Upper lobe of right lung (tissue), 1 donor: ENCODE data around the gene TMEM121B. TPM values are rescaled to one million over a fixed set of nuclear protein-coding genes. Genes with fewer than 3 reads are reported as not detected.
A peak's percentile ranks its signal among the peaks of the same experiment; 100 is the strongest.

Source experiments
- ATAC-seq: fragments of 200-7000 bp; cut with Tn5 transposase; one replicate; pipeline ENCODE4 v1.9.1; 2020; ENCODE audit warnings: mild to moderate bottlenecking, moderate library complexity
- DNase-seq: peaks from one replicate; pipeline ENCODE4 v3.0.0-alpha.2; 2020
- H3K27ac ChIP-seq: fragments of 200-600 bp; one replicate; pipeline ENCODE4 v1.8.0; 2022
- H3K27me3 ChIP-seq: fragments of 200-600 bp; one replicate; pipeline ENCODE4 v1.8.0; 2022; ENCODE audit warnings: mild to moderate bottlenecking
- H3K36me3 ChIP-seq: fragments of 200-600 bp; one replicate; pipeline ENCODE4 v1.8.0; 2022
- H3K4me1 ChIP-seq: fragments of 200-600 bp; one replicate; pipeline ENCODE4 v1.8.0; 2022
- H3K4me3 ChIP-seq: fragments of 200-600 bp; one replicate; pipeline ENCODE4 v1.8.0; 2022; ENCODE audit warnings: mild to moderate bottlenecking
- H3K9me3 ChIP-seq: fragments of 200-600 bp; one replicate; pipeline ENCODE4 v1.8.0; 2022
- intact Hi-C: fragments of 100-400 bp; cut with DNase I; formaldehyde crosslinking; loops from one replicate; pipeline ENCODE4 v1.11.0; 2022
- total RNA-seq: library from RNA; stranded (reverse); fragmentation: NEBNext Ultra II Directional; extraction: Animal tissue kit (Norgen Biotek cat#: 25700); gene quantifications from one replicate; pipeline ENCODE4 v1.2.1, GENCODE V29; 2021
- TF ChIP-seq, protein P1 (sequence below): fragments of 200-600 bp; IDR thresholded peaks from one replicate; pipeline ENCODE4 v1.8.0; 2022; ENCODE audit warnings: antibody characterized with exemption
- donor health status: DM: no; HTN: yes; CAD: no; lungs with severe emphysema.

Gene TMEM121B
- total RNA-seq, 1 donor from 2014 or later = 2.1 TPM

DNA sequence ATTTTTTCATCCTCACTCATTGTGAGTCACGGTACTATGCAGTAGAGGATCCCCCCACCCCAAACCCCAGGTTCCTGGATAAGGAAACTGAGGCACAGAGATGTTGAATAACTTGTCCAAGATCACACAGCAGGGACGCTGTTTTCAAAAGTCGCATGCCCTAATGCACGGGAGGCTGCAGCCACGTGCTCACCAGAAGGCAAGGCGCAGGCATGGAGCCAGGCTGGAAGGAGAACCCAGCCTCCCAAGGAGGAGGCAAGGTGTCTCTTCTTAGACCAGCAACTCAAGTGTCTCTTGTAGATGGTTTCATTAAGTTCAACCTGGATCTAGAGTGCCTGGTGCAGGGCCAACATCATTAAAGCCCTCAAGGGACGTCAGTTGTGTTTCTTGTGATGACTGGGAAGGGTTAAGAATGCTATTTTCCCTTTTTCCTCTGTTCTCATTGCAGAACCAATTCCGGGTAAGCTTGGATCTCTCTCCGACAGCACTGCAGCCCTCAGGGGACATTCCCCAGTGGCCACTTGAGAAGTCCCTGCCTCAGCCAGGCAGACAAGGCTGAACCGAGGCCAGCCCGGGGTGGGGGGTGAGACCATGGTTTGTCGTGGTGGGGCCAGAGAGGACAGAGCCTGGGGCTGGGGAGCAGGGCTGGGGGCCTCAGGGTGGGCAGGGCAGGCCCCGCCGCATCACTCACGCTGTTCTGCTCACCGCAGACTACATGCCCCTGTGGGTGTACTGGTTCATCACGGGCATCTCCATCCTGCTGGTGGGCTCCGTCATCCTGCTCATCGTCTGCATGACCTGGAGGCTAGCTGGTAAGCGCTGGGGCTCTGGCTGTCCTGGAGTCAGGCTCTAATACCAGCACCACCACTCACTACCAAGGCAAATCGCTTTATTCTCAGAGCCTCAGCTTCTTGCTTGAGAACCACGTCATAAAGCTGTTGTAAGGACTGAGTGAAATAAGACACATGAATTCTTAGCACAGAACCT, 15.7 kb downstream of the TMEM121B start:
- no peak overlapping the region for H3K27ac ChIP-seq
- intact Hi-C loops = no loop called here
- H3K9me3 ChIP-seq = no peaks in the 10 kb centered on the region
- peaks cover 88% of the 10 kb centered on the region for H3K36me3 ChIP-seq
- peaks cover 14% of the 10 kb centered on the region for H3K4me1 ChIP-seq
- no peak for ATAC-seq
- peak; percentile 41 for DNase-seq
- no peaks in the 10 kb centered on the region for H3K27me3 ChIP-seq
- no peak overlapping the region for H3K4me3 ChIP-seq
- TF ChIP-seq, protein P1, sequence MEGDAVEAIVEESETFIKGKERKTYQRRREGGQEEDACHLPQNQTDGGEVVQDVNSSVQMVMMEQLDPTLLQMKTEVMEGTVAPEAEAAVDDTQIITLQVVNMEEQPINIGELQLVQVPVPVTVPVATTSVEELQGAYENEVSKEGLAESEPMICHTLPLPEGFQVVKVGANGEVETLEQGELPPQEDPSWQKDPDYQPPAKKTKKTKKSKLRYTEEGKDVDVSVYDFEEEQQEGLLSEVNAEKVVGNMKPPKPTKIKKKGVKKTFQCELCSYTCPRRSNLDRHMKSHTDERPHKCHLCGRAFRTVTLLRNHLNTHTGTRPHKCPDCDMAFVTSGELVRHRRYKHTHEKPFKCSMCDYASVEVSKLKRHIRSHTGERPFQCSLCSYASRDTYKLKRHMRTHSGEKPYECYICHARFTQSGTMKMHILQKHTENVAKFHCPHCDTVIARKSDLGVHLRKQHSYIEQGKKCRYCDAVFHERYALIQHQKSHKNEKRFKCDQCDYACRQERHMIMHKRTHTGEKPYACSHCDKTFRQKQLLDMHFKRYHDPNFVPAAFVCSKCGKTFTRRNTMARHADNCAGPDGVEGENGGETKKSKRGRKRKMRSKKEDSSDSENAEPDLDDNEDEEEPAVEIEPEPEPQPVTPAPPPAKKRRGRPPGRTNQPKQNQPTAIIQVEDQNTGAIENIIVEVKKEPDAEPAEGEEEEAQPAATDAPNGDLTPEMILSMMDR = no peak

DNA sequence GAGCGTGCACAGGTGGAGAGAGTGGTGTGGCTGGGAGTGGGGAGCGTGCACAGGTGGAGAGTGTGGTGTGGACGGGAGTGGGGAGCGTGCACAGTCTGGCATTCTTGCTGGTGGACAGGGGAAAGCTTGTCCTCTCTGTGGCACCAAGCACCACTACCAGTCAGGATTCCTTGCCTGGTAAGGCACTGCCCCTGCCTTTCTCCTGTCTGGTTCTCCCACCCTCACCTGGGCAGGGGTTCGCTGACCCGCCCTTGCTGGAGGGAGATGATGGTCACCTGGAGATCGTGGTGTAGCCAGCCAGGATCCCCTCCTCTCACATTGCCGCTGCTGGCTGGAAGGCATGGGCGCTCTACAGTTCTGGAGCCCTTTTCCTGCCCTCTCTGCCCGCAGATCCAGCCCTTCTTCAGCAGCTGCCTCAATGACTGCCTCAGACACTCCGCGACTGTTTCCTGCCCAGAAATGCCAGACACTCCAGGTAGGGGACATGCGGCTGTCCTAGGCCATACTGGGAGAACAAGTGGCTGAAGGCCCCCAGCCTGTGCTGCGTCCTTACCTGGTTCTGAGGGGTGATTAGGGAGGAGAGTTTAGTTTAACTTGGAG, 16.7 kb downstream of the TMEM121B start:
- H3K27me3 ChIP-seq = no peaks in the 10 kb centered on the region
- no peak overlapping the region for H3K27ac ChIP-seq
- intact Hi-C loops = no loop called here
- H3K4me1 ChIP-seq = peaks cover 19% of the 10 kb centered on the region
- TF ChIP-seq, protein P1 = no peak
- H3K4me3 ChIP-seq = no peak overlapping the region
- DNase-seq = peak; percentile 48
- no peak for ATAC-seq
- peaks cover 88% of the 10 kb centered on the region for H3K36me3 ChIP-seq
- no peaks in the 10 kb centered on the region for H3K9me3 ChIP-seq

DNA sequence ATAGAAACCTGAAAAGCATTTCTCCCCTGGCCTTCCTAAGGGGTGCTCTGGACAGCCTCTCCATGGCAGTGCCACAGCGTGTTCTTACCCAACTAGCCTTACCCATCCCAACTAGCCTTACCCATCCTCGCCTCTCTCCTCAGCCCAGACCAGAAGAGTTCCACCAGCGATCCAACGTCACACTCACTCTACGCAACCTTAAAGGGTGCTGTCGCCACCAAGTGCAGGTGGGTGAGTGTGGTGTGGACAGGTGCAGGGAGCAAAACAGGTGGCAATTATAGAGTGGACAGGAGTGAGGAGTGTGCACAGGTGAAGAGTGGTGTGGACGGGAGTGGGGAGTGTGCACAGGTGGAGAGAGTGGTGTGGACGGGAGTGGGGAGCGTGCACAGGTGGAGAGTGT, 17.8 kb downstream of the TMEM121B start:
- Histone ChIP-seq H3K27ac (no peak overlapping the region), H3K4me3 (no peak overlapping the region), H3K9me3 (no peaks in the 10 kb centered on the region), H3K36me3 (peaks cover 88% of the 10 kb centered on the region), H3K27me3 (no peaks in the 10 kb centered on the region), H3K4me1 (peaks cover 23% of the 10 kb centered on the region)
- intact Hi-C loops = no loop called here
- TF ChIP-seq, protein P1 = no peak
- DNase-seq = peak; percentile 17
- ATAC-seq = no peak

DNA sequence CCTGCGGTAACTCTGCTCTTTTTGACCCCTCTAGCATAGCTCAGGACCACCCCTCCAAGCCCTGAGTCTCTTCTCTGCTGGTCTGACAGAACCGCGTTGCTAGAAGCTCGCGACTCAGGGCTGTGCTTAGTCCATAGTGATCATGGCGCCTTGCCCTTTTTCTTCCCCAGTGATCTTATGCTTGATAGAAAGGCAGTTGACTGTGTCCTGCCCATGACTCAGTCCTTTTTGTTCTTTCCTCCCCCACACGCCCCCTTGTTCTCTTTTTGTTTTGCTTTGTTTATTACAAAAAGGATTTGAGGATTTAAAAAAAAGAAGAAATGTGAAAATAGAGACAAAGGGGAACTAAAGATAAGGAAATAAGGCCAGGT, 18.9 kb downstream of the TMEM121B start:
- Histone ChIP-seq H3K27ac (no peak overlapping the region), H3K4me3 (no peak overlapping the region), H3K36me3 (peaks cover 87% of the 10 kb centered on the region), H3K9me3 (no peaks in the 10 kb centered on the region), H3K4me1 (peaks cover 20% of the 10 kb centered on the region), H3K27me3 (no peaks in the 10 kb centered on the region)
- TF ChIP-seq, protein P1 = no peak
- ATAC-seq = peak; percentile 6
- no peak for DNase-seq
- intact Hi-C loops = no loop called here

DNA sequence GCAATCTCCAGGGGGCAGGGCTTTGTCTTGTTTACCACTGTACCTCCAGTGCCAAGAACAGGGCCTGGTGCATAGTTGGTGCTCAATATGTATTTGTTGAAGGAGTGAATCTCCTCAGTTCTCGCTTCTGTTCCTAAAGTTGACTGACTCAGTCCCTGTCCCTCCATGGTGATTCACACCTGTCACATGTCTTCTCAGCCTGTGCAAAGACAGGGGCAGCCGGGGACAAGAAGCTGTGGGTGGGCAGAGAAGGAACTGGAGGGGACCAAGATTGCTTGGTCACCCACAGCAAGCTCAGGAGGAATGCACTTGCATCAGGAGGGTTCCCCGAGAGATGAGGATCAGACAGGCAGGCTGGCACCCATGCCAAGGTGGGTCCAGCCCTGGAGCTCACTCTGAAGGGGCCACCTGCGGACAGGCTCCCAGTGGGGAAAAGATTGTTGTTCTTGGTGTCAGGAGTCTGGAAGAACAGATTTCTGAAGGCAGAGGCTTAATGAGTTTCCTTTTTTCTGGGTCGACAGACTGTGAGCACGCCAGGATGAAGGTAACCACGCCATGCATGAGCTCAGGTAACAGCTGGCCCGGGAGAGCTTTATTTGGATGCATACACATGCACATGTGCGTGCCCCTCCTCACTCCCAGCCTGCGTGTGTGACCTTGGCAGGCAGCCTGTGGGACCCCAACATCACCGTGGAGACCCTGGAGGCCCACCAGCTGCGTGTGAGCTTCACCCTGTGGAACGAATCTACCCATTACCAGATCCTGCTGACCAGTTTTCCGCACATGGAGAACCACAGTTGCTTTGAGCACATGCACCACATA, 19.5 kb downstream of the TMEM121B start:
- DNase-seq (peak; percentile 78), ATAC-seq (peak; percentile 67)
- no peaks in the 10 kb centered on the region for H3K9me3 ChIP-seq
- H3K4me3 ChIP-seq = no peak overlapping the region
- peaks cover 20% of the 10 kb centered on the region for H3K4me1 ChIP-seq
- intact Hi-C loops = no loop called here
- H3K27ac ChIP-seq = no peak overlapping the region
- TF ChIP-seq, protein P1 = no peak
- H3K27me3 ChIP-seq = no peaks in the 10 kb centered on the region
- peaks cover 88% of the 10 kb centered on the region for H3K36me3 ChIP-seq
